Measurements from ENCODE around the gene MYRF. TPM values are rescaled to one million over a fixed set of nuclear protein-coding genes. Genes with fewer than 3 reads are reported as not detected.

Gene MYRF
- total RNA-seq, 2 donors from 2014 or later: 33.2 to 47.5 TPM

GRCh38 chr11:61826930-61827570 is 74.6 kb downstream of the MYRF start:
- peak overlapping the region in 2 of 4 donors; percentile 42 to 75 for H3K27ac ChIP-seq
- intact Hi-C loops (cut with DNase I): no loop called here

GRCh38 chr11:61827571-61828378 is 75.3 kb downstream of the MYRF start, which contains the start of gene FADS2:
TSS of gene FADS2 (plus strand) at chr11:61828300. CDS start at chr11:61828391, 91 bp downstream.
- peak in 2 of 3 donors; percentile 15 to 55 for TF ChIP-seq POLR2A (IDR thresholded peaks at IDR 0.05)
- no peak for TF ChIP-seq CTCF (IDR thresholded peaks at IDR 0.05)
- DNase-seq (peak; percentile 64 to 88 (median 72)), ATAC-seq (peak; percentile 76)
- peak within 1 kb of the TSS in 1 of 2 donors; percentile 22 for H3K4me3 ChIP-seq
- no peaks in the 10 kb centered on the region for H3K36me3 ChIP-seq (replicated peaks in 1 of 2; ENCODE audit: insufficient read depth in 1 of 2, low read depth in 2 of 2)
- H3K27me3 ChIP-seq: peaks cover 0 to 5% of the 10 kb centered on the region in 2 donors
- peak within 1 kb of the TSS in 3 of 4 donors; percentile 15 to 75 (median 65) for H3K27ac ChIP-seq
- H3K4me1 ChIP-seq: peaks cover 26% of the 10 kb centered on the region
- H3K9me3 ChIP-seq: no peaks in the 10 kb centered on the region
- 1 to 3% methylated on average over 30 to 83 of the region's 83 CpGs for WGBS, 2 donors
- intact Hi-C loops (cut with DNase I): no loop called here

More at GRCh38 chr11:61826930-61827570, 74.6 kb downstream of the MYRF start:
- Histone ChIP-seq H3K9me3 (no peaks in the 10 kb centered on the region), H3K4me1 (peaks cover 26% of the 10 kb centered on the region), H3K27me3 (peaks cover 0 to 5% of the 10 kb centered on the region in 2 donors), H3K36me3 (replicated peaks in 1 of 2; ENCODE audit: insufficient read depth in 1 of 2, low read depth in 2 of 2) (no peaks in the 10 kb centered on the region), H3K4me3 (no peak overlapping the region)
- 51 to 66% methylated on average over 22 to 23 of the region's 23 CpGs for WGBS, 2 donors
- peak in 1 of 4 donors; percentile 34 for DNase-seq
- TF ChIP-seq CTCF (IDR thresholded peaks at IDR 0.05): no peak
- no peak for TF ChIP-seq POLR2A (IDR thresholded peaks at IDR 0.05)
- no peak for ATAC-seq

- H3K36me3 ChIP-seq (replicated peaks in 1 of 2; ENCODE audit: insufficient read depth in 1 of 2, low read depth in 2 of 2): no peaks in the 10 kb centered on the region
- peak overlapping the region in 1 of 2 donors; percentile 22 for H3K4me3 ChIP-seq
- peaks cover 26% of the 10 kb centered on the region for H3K4me1 ChIP-seq
- H3K9me3 ChIP-seq: no peaks in the 10 kb centered on the region
- peak overlapping the region in 3 of 4 donors; percentile 15 to 75 (median 65) for H3K27ac ChIP-seq
- TF ChIP-seq CTCF (IDR thresholded peaks at IDR 0.05) (no peak), POLR2A (IDR thresholded peaks at IDR 0.05) (peak in 1 of 3 donors; percentile 2)
- ATAC-seq (no peak), DNase-seq (no peak)
- H3K27me3 ChIP-seq: peaks cover 0 to 5% of the 10 kb centered on the region in 2 donors
- WGBS, 2 donors: 0% methylated on average over 1 to 16 of the region's 16 CpGs
- intact Hi-C loops (cut with DNase I): no loop called here
These were observed 75.9 kb downstream of the MYRF start for GRCh38 chr11:61828379-61828628.

GRCh38 chr11:61828629-61829407 is 76.4 kb downstream of the MYRF start:
- H3K4me1 ChIP-seq: peaks cover 26% of the 10 kb centered on the region
- 0 to 2% methylated on average over 17 to 50 of the region's 55 CpGs for WGBS, 2 donors
- H3K27ac ChIP-seq: peak overlapping the region in 3 of 4 donors; percentile 15 to 75 (median 65)
- TF ChIP-seq POLR2A (IDR thresholded peaks at IDR 0.05) (no peak), CTCF (IDR thresholded peaks at IDR 0.05) (peak in 4 of 7 experiments; percentile 6 to 29 (median 18))
- peaks cover 0 to 5% of the 10 kb centered on the region in 2 donors for H3K27me3 ChIP-seq
- peak; percentile 26 to 56 (median 43) for DNase-seq
- peak overlapping the region in 1 of 2 donors; percentile 22 for H3K4me3 ChIP-seq
- H3K36me3 ChIP-seq (replicated peaks in 1 of 2; ENCODE audit: insufficient read depth in 1 of 2, low read depth in 2 of 2): no peaks in the 10 kb centered on the region
- intact Hi-C loops (cut with DNase I): no loop called here
- ATAC-seq: peak; percentile 39
- H3K9me3 ChIP-seq: no peaks in the 10 kb centered on the region
